ENCODE data around the gene S100A5. TPM values are rescaled to one million over a fixed set of nuclear protein-coding genes. Genes with fewer than 3 reads are reported as not detected.
A peak's percentile ranks its signal among the peaks of the same experiment; 100 is the strongest.

Gene S100A5
- total and polyA plus RNA-seq, 12 donors = not detected

DNA sequence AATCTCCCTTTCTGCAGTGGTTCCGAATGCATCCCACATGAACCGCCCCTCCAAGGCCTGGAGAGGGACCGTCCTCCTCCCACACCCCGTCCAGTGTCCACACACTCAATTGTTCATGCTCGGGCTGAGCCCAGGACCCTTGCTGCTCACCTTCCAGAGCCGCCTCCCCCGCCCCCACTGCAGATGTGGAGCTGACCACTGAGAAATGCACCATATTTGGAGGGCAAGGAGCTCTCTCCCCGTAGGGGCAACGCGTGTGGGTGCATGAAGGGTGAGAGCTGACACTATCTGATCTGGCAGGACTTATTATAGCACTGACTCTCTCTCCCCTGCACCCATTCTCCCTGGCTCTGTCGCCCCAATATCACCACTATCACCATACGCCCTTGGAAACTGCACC is 12.4 kb upstream of the S100A5 start:
- intact Hi-C loops (cut with DNase I) = no loop called here
- DNase-seq (no peak), ATAC-seq (no peak)

DNA sequence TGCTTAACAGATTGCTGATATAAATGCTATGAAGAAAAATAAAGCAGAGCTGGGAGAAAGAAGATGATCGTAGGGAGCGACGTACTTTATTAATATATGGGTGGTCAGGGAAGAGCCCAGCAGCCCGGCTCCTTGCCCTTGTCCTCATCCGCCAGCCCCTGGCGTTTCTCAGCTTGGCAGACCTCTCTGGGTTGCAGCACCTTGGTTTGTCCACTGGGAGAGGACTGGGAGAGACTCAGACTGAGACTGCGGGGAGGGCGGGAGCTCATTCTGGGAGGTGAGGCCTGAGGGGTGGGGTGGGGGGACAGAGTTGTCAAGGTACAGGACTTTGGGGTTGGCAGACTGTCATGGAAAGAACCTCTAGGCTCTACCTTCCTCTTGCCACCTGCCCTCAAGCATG is 11.6 kb upstream of the S100A5 start:
- Histone ChIP-seq H3K9me3 (no peaks in the 10 kb centered on the region), H3K36me3 (no peaks in the 10 kb centered on the region), H3K4me3 (no peak overlapping the region), H3K4me1 (peaks cover 19 to 61% (median 40%) of the 10 kb centered on the region in 9 donors), H3K27me3 (no peaks in the 10 kb centered on the region), H3K27ac (no peak overlapping the region)
- no peak for ATAC-seq
- DNase-seq = no peak
- 95% methylated on average over 8 of the region's 8 CpGs for WGBS, 2 donors
- TF ChIP-seq, protein P1, sequence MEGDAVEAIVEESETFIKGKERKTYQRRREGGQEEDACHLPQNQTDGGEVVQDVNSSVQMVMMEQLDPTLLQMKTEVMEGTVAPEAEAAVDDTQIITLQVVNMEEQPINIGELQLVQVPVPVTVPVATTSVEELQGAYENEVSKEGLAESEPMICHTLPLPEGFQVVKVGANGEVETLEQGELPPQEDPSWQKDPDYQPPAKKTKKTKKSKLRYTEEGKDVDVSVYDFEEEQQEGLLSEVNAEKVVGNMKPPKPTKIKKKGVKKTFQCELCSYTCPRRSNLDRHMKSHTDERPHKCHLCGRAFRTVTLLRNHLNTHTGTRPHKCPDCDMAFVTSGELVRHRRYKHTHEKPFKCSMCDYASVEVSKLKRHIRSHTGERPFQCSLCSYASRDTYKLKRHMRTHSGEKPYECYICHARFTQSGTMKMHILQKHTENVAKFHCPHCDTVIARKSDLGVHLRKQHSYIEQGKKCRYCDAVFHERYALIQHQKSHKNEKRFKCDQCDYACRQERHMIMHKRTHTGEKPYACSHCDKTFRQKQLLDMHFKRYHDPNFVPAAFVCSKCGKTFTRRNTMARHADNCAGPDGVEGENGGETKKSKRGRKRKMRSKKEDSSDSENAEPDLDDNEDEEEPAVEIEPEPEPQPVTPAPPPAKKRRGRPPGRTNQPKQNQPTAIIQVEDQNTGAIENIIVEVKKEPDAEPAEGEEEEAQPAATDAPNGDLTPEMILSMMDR (IDR thresholded peaks at IDR 0.05) = no peak
- intact Hi-C loops (cut with DNase I) = no loop called here

More for the DNA sequence above, 12.4 kb upstream of the S100A5 start:
- Histone ChIP-seq H3K27ac (peak overlapping the region in 5 of 10 donors; percentile 34 to 72 (median 51)), H3K4me3 (no peak overlapping the region), H3K27me3 (no peaks in the 10 kb centered on the region), H3K4me1 (peaks cover 18 to 54% (median 37%) of the 10 kb centered on the region in 9 donors), H3K36me3 (no peaks in the 10 kb centered on the region), H3K9me3 (no peaks in the 10 kb centered on the region)
- TF ChIP-seq, protein P1 (IDR thresholded peaks at IDR 0.05) = no peak
- WGBS, 2 donors = 91 to 93% methylated on average over 12 of the region's 12 CpGs

DNA sequence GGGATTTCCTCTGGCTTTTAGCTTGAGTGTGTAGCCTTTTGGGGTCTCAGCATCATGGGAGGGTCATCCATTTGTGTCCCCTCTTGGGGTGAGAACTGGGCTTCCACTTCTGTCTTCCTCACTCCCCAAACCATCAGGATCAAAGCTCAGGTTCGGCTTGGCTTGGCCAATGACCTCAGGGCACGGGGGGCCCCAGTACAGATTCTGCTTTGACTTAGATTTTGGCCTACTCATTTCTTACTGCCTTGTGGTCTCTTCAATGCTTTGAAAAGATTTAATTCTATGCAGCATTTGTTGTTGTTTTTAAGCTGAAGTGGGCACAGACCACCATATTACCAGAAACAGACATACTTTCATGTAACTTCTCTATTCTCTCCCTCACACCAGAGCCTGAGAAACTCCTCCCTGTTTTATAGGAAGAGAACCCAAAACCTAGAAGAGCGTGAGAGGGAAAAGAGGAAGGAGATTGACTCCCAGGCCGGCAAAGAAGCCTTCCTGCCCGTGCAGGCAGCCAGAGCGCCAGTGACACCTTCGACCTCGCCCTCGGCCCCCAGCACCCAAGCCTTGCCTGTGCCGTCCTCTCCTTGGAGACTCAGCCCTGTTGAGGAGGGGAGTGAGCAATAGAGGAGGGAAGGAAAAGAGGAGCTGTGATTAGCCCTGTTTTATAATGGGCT is 10.2 kb upstream of the S100A5 start:
- no peaks in the 10 kb centered on the region for H3K9me3 ChIP-seq
- intact Hi-C loops (cut with DNase I) = no loop called here
- peaks cover 23 to 75% (median 43%) of the 10 kb centered on the region in 9 donors for H3K4me1 ChIP-seq
- WGBS, 2 donors = 86 to 87% methylated on average over 10 of the region's 10 CpGs
- peak overlapping the region in 3 of 10 donors; percentile 9 to 69 (median 34) for H3K27ac ChIP-seq
- no peaks in the 10 kb centered on the region for H3K27me3 ChIP-seq
- TF ChIP-seq, protein P1 (IDR thresholded peaks at IDR 0.05) = no peak
- H3K4me3 ChIP-seq = no peak overlapping the region
- no peaks in the 10 kb centered on the region for H3K36me3 ChIP-seq
- ATAC-seq (no peak), DNase-seq (no peak)

DNA sequence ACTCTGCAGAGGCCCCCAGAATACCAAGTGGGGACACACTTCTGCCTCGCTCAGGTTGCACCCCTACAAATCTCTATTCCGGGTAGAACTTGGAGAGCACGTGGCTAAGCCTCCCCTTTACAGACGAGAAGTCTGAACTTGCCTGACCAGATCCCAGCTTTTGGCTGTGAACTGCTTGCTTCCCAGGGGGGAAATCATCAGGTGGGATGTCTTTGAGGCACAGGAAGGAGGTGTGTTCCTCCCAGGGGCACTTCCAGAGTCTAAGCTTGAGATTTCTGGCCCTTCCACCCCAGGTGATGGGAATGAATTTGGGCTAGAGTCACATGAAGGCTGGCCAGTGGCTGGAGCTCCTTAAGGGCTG is 9.6 kb upstream of the S100A5 start:
- H3K4me1 ChIP-seq = peaks cover 28 to 81% (median 49%) of the 10 kb centered on the region in 9 donors

More for the DNA sequence above, 9.6 kb upstream of the S100A5 start:
- H3K27ac ChIP-seq = peak overlapping the region in 4 of 10 donors; percentile 9 to 73 (median 52)
- TF ChIP-seq, protein P1 (IDR thresholded peaks at IDR 0.05) = no peak
- H3K36me3 ChIP-seq = no peaks in the 10 kb centered on the region
- DNase-seq (no peak), ATAC-seq (no peak)
- H3K27me3 ChIP-seq = no peaks in the 10 kb centered on the region
- 62 to 78% methylated on average over 4 of the region's 4 CpGs for WGBS, 2 donors
- no peak overlapping the region for H3K4me3 ChIP-seq
- intact Hi-C loops (cut with DNase I) = no loop called here
- no peaks in the 10 kb centered on the region for H3K9me3 ChIP-seq

Measured in heart right ventricle (tissue), 16 donors.